Lower lobe of right lung (tissue), 2 donors: ENCODE data around the gene RGS16. TPM values are rescaled to one million over a fixed set of nuclear protein-coding genes. Genes with fewer than 3 reads are reported as not detected.
A peak's percentile ranks its signal among the peaks of the same experiment; 100 is the strongest.

ENCODE experiments used
- ATAC-seq, 2 donors: fragments of 200-7000 bp; cut with Tn5 transposase; one replicate each; pipeline ENCODE4 v1.9.1; 2020 to 2022; ENCODE audit warnings: mild to moderate bottlenecking in 2 of 2, moderate library complexity in 2 of 2
- DNase-seq: peaks from one replicate; pipeline ENCODE4 v3.0.0-alpha.2; 2020
- H3K27ac ChIP-seq: fragments of 200-600 bp; one replicate; pipeline ENCODE4 v1.8.0; 2022
- H3K27me3 ChIP-seq: fragments of 200-600 bp; one replicate; pipeline ENCODE4 v1.8.0; 2022; ENCODE audit warnings: low read depth
- H3K36me3 ChIP-seq: fragments of 200-600 bp; one replicate; pipeline ENCODE4 v1.8.0; 2022; ENCODE audit warnings: mild to moderate bottlenecking
- H3K4me1 ChIP-seq: fragments of 200-600 bp; one replicate; pipeline ENCODE4 v1.8.0; 2022
- H3K4me3 ChIP-seq: fragments of 200-600 bp; one replicate; pipeline ENCODE4 v1.8.0; 2022; ENCODE audit warnings: mild to moderate bottlenecking
- H3K9me3 ChIP-seq: fragments of 200-600 bp; one replicate; pipeline ENCODE4 v1.8.0; 2022
- intact Hi-C: fragments of 100-400 bp; cut with DNase I; formaldehyde crosslinking; loops from one replicate; pipeline ENCODE4 v1.11.0; 2022
- long read RNA-seq: library from polyadenylated mRNA; unstranded; transcript quantifications from one replicate; pipeline ENCODE4 v2.0.0, GENCODE V29; 2021
- total RNA-seq: library from RNA; stranded (reverse); fragmentation: NEBNext Ultra II Directional; extraction: Animal tissue kit (Norgen Biotek cat#: 25700); gene quantifications from one replicate; pipeline ENCODE4 v1.2.1, GENCODE V29; 2021
- TF ChIP-seq, protein P1 (sequence below): fragments of 200-600 bp; IDR thresholded peaks from one replicate; pipeline ENCODE4 v1.8.0; 2022; ENCODE audit warnings: antibody characterized with exemption, mild to moderate bottlenecking
- donor health status: DM: no; HTN: yes; CAD: no; lungs with severe emphysema.

The RGS16 gene, protein sequence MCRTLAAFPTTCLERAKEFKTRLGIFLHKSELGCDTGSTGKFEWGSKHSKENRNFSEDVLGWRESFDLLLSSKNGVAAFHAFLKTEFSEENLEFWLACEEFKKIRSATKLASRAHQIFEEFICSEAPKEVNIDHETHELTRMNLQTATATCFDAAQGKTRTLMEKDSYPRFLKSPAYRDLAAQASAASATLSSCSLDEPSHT
- total RNA-seq = 14.6 TPM
- long read RNA-seq, transcript RGS16-201 (5 exons, 2,427 nt) = major isoform, 100 of 126 reads
- long read RNA-seq, partial matches to known transcripts = 8 of 126 reads
- long read RNA-seq, other reads (novel, unspliced or antisense) = 18 of 126 reads

DNA sequence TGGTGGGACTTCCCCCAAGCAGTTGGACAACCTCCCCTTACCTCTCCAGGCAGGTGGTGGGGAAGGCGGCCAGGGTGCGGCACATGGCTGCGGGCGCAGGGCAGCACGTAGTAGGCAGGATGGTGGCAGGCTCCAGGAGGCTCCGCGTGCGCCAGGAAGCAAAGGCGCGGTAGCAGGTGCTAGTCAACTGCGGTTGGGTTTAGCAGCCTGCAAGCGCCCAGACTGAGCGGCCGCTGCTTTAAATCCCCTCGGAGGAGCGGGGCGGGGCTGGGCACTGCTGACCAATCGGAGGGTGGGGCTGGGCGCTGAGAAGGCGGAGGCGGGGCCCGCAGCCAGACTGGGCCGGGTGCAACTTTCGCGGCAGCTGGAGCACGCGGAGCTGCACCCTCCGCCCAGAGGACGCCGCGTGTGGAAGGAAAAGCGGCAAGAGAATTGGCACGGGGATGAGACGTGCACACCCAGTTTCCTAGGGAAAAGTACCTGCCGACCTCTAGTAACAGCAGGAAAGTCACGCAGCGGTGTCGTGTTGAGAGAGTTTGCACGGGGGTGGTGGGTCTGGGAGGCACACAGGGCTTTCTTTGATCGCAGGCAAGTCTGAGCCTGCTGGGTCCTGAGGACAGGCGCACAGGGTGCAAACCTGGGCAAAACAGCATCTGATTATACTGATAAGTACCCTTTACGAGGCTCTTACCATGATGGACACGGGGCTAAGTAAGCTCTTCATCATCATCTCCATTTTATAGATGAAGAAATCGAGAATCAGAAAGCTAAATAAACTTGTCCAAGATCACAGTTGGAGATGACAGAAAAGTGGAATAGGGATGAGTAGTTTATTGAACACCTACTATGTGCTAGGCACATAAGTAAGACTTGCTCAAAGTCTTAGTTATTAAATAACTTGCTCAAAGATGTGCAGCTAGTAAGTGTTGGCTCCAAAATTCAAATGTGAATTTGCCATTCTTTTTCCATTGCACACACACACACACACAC lies at the start of gene RGS16:
TSS of gene RGS16 (minus strand) at position 215 of the 990 bp plus-strand sequence. CDS start at position 85, 130 bp downstream.
- Histone ChIP-seq H3K9me3 (no peaks in the 10 kb centered on the region), H3K4me1 (peaks cover 36% of the 10 kb centered on the region), H3K36me3 (peaks cover 21% of the 10 kb centered on the region), H3K27ac (peak within 1 kb of the TSS; percentile 82), H3K27me3 (no peaks in the 10 kb centered on the region), H3K4me3 (peak within 1 kb of the TSS; percentile 68)
- DNase-seq (peak; percentile 96), ATAC-seq (peak; percentile 92 to 94)
- intact Hi-C loops = loop anchor here (5.0 kb wide), 1 partner anchor 178 kb away; no protein-coding TSS in a partner anchor
- TF ChIP-seq, protein P1, sequence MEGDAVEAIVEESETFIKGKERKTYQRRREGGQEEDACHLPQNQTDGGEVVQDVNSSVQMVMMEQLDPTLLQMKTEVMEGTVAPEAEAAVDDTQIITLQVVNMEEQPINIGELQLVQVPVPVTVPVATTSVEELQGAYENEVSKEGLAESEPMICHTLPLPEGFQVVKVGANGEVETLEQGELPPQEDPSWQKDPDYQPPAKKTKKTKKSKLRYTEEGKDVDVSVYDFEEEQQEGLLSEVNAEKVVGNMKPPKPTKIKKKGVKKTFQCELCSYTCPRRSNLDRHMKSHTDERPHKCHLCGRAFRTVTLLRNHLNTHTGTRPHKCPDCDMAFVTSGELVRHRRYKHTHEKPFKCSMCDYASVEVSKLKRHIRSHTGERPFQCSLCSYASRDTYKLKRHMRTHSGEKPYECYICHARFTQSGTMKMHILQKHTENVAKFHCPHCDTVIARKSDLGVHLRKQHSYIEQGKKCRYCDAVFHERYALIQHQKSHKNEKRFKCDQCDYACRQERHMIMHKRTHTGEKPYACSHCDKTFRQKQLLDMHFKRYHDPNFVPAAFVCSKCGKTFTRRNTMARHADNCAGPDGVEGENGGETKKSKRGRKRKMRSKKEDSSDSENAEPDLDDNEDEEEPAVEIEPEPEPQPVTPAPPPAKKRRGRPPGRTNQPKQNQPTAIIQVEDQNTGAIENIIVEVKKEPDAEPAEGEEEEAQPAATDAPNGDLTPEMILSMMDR = no peak

DNA sequence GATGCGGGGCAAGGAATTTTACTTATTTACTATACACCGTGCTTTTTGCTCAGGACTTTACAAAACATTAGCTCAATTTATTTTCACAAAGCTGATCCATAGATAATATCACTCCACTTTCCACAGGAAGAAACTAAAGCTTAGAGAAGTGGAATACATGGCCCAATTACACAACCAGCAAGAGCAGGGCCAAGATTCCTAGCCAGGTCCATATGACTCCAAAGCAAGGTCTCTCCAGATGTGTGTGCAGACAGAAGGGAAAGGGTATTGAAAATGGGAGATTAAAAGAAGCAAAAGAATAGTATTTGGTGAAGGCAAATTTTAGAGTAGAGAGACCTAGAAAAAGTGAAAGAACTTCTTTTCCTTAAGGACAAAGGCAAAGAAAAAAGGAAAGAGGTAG lies 49.8 kb upstream of the RGS16 start:
- DNase-seq (no peak), ATAC-seq (no peak)
- no peaks in the 10 kb centered on the region for H3K36me3 ChIP-seq
- intact Hi-C loops = no loop called here
- no peaks in the 10 kb centered on the region for H3K9me3 ChIP-seq
- no peaks in the 10 kb centered on the region for H3K27me3 ChIP-seq
- no peak overlapping the region for H3K4me3 ChIP-seq
- TF ChIP-seq, protein P1 = no peak
- no peaks in the 10 kb centered on the region for H3K4me1 ChIP-seq
- H3K27ac ChIP-seq = no peak overlapping the region

DNA sequence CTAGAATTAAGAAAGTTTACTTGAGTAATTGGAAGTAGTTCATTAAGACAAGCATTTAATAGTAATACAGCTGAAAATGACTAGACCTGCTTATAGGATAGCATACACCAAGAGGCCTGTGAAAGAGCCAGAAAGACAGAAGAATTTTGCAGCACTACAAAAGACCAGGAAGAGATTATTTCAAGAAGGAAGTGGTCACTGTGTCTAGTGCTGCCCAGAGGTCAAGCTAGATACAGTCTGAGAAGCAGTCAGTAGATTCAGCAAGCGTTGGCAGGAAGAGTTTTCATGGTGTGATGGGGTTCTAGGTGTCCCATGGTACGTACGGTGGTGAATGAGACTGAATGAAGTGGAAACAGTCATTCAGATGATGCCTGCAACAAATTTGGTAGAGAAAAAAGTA lies 48.7 kb upstream of the RGS16 start:
- intact Hi-C loops = no loop called here

DNA sequence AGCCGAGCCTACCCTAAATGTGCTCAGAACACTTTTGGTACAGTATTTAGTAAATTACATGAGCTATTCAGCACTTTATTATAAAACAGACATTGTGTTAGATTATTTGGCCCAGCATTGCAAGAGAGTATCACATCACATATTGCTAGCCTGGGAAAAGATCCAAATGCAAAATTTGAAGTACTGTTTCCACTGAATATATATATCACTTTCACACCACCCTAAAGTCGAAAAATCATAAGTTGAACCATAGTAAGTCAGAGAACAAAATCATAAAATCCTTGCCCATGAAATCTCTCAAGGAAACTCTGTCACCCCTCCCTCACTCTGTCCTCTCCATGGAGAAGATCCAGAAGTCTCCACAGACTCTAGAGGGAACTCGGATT lies 47.1 kb upstream of the RGS16 start:
- no peaks in the 10 kb centered on the region for H3K36me3 ChIP-seq
- intact Hi-C loops = no loop called here
- no peaks in the 10 kb centered on the region for H3K9me3 ChIP-seq
- no peaks in the 10 kb centered on the region for H3K4me1 ChIP-seq
- DNase-seq (no peak), ATAC-seq (no peak)
- no peaks in the 10 kb centered on the region for H3K27me3 ChIP-seq
- TF ChIP-seq, protein P1 = no peak
- no peak overlapping the region for H3K27ac ChIP-seq
- no peak overlapping the region for H3K4me3 ChIP-seq

More for the DNA sequence above, 48.7 kb upstream of the RGS16 start:
- TF ChIP-seq, protein P1 = no peak
- Histone ChIP-seq H3K27ac (no peak overlapping the region), H3K9me3 (no peaks in the 10 kb centered on the region), H3K4me3 (no peak overlapping the region), H3K36me3 (no peaks in the 10 kb centered on the region), H3K4me1 (no peaks in the 10 kb centered on the region), H3K27me3 (no peaks in the 10 kb centered on the region)
- DNase-seq (no peak), ATAC-seq (no peak)

DNA sequence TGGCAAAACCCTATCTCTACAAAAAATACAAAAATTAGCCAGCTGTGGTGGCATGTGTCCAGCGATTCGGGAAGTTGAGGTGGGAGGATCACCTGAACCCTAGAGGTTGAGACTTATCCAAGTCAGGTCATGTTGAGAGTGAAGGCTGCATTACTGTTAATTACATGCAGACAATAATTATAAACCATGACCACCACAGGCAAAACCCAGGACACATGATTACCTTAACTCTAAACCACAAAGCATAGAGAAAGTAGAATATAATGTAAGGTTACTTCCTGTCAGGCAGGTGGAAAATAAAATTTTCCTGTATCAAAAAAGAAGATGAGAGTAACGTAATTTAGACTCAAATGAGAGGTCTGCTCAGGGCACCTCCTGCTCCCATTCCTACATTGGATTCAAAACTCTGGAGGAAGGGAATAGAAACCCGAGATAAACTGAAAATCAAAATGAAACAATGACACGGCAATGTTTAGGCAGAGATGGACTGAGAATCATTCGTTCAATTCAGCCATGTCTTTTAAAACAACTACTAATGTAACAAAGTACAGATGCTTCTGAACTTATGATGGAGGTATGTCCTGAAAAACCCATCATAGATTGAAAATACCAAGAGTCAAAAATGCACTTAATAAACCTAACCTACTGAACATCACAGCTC lies 46.6 kb upstream of the RGS16 start:
- no peak for ATAC-seq

More for the DNA sequence above, 46.6 kb upstream of the RGS16 start:
- Histone ChIP-seq H3K36me3 (no peaks in the 10 kb centered on the region), H3K27me3 (no peaks in the 10 kb centered on the region), H3K27ac (no peak overlapping the region), H3K4me3 (no peak overlapping the region), H3K9me3 (no peaks in the 10 kb centered on the region), H3K4me1 (no peaks in the 10 kb centered on the region)
- TF ChIP-seq, protein P1 = no peak
- intact Hi-C loops = no loop called here
- DNase-seq = no peak
